ENCODE measurements around the gene OSBPL10.

Gene OSBPL10

GRCh38 chr3:31966978-31967591, 14.0 kb downstream of the OSBPL10 start:
- TF ChIP-seq CTCF (IDR thresholded peaks at IDR 0.05; ENCODE audit: low read depth, low read length): no peak
- H3K4me1 ChIP-seq: no peaks in the 10 kb centered on the region
- no peaks in the 10 kb centered on the region for H3K9me3 ChIP-seq
- no peaks in the 10 kb centered on the region for H3K36me3 ChIP-seq
- no peak for DNase-seq
- H3K27me3 ChIP-seq: no peaks in the 10 kb centered on the region
- H3K4me3 ChIP-seq (ENCODE audit: low read depth, low read length): no peak overlapping the region

GRCh38 chr3:31962801-31963205, 18.3 kb downstream of the OSBPL10 start:
- no peak for TF ChIP-seq CTCF (IDR thresholded peaks at IDR 0.05; ENCODE audit: low read depth, low read length)
- Histone ChIP-seq H3K4me3 (ENCODE audit: low read depth, low read length) (no peak overlapping the region), H3K9me3 (no peaks in the 10 kb centered on the region), H3K27me3 (no peaks in the 10 kb centered on the region), H3K4me1 (no peaks in the 10 kb centered on the region), H3K36me3 (no peaks in the 10 kb centered on the region)
- DNase-seq: no peak

DNA sequence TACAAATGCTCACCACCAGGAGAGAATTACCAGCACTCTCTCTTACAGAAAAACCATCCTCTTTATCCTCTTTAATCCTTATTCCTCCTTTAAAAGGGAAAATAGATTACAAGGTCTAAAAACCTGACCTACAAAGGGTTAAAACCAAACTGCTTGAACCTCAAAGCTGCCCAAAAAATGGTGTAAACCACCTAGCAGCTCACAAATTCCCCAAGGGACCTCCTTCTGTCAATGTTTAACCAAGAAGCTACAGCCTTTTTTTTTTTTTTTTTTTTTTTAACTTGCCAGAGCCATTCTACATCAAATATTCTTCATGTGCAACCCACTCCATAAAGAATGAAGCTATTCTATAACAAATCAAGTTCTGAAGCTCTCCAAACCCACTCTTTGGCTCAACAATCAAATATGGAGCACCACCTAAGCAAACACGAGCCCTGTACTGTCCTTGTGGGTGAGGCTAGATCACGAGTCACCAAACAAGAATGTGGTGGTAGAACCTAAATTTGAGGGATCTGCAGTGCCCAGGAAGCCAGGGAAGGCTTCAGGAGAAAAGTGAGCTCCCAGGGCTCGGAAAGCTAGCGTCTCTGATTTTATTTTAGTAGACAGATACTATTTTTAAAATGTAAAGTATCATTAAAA, 20.1 kb downstream of the OSBPL10 start:
- DNase-seq: no peak
- Histone ChIP-seq H3K9me3 (no peaks in the 10 kb centered on the region), H3K36me3 (no peaks in the 10 kb centered on the region), H3K27me3 (no peaks in the 10 kb centered on the region), H3K4me3 (ENCODE audit: low read depth, low read length) (no peak overlapping the region), H3K4me1 (no peaks in the 10 kb centered on the region)
- TF ChIP-seq CTCF (IDR thresholded peaks at IDR 0.05; ENCODE audit: low read depth, low read length): no peak

DNA sequence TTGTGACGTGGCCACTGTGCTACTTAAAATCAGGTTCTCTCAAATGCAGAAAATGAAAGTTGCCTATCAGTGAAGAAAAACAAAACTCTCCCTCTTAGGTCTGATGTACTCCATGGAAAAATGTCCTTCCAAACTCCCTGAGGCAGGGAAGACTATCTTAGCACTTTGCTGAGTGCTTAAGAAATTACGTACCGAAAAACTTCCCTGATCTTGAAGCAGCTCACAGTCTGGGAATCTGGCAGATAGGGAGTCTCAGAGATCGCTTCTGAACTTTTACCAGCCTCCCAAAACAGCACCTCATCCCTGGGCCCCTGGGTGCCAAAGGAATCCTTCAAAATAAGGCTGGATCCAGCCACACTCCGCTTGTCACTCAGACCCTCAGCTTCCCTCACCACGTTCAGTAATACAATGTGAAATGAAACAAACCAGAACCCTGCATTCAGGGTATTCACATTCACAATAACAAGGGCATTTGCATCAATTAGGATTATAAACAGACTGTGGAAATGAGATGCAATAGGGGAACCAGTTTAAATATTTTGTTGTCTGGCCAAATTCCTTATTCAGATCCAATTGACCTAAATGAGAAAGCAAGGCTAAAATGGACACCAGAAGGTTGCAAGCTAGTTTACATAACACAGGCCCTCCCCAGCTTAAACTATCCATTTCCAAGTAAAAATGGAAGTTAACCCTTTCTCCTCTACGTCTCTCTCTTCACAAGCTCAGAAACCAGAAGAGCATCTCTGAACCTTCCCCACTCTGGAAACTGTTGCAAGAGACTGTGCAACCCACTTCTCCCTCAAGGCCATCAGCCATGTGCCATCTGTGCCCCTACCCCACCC, 20.9 kb downstream of the OSBPL10 start:
- H3K27me3 ChIP-seq: no peaks in the 10 kb centered on the region
- no peak for TF ChIP-seq CTCF (IDR thresholded peaks at IDR 0.05; ENCODE audit: low read depth, low read length)
- no peaks in the 10 kb centered on the region for H3K4me1 ChIP-seq
- no peaks in the 10 kb centered on the region for H3K9me3 ChIP-seq
- no peak for DNase-seq
- no peak overlapping the region for H3K4me3 ChIP-seq (ENCODE audit: low read depth, low read length)
- H3K36me3 ChIP-seq: no peaks in the 10 kb centered on the region

GRCh38 chr3:31959251-31959650, 21.8 kb downstream of the OSBPL10 start:
- Histone ChIP-seq H3K27me3 (no peaks in the 10 kb centered on the region), H3K4me3 (ENCODE audit: low read depth, low read length) (no peak overlapping the region), H3K4me1 (no peaks in the 10 kb centered on the region), H3K36me3 (no peaks in the 10 kb centered on the region), H3K9me3 (no peaks in the 10 kb centered on the region)
- DNase-seq: no peak
- no peak for TF ChIP-seq CTCF (IDR thresholded peaks at IDR 0.05; ENCODE audit: low read depth, low read length)

Data from BE2C (cell line).